GM12872 (cell line): ENCODE results near the gene CLEC14A.

Experiments used
- CTCF ChIP-seq: IDR thresholded peaks from 3 replicates; pipeline ENCODE4 v1.5.1; 2011; ENCODE audit warnings: low read depth, mild to moderate bottlenecking, low read length, moderate library complexity; ENCODE audit not compliant: insufficient read depth

Gene CLEC14A

GRCh38 chr14:38205119-38205813 is 50.6 kb downstream of the CLEC14A start:
- no peak for TF ChIP-seq CTCF

GRCh38 chr14:38204719-38205115 is 51.2 kb downstream of the CLEC14A start:
- no peak for TF ChIP-seq CTCF
